Neural crest cell (in vitro differentiated cells): ENCODE measurements around the gene TTN. TPM values are rescaled to one million over a fixed set of nuclear protein-coding genes. Genes with fewer than 3 reads are reported as not detected.
"Not testable (repeated sequence)": the region's sequence is repeated elsewhere in the genome, so short reads cannot be mapped to it uniquely, and the experiment has no call there.

Experiments used
- DNase-seq: peaks from one replicate; pipeline ENCODE4 v3.0.0; 2021; ENCODE audit warnings: low read depth, mixed read lengths, low spot score
- H3K27ac Mint-ChIP-seq: one replicate; pipeline ENCODE4 v1.8.0; 2021; ENCODE audit warnings: mild to moderate bottlenecking, mixed read lengths; ENCODE audit not compliant: unreplicated experiment
- H3K27me3 Mint-ChIP-seq: 2 replicates; pipeline ENCODE4 v1.8.0; 2021; ENCODE audit warnings: low read depth, mild to moderate bottlenecking, mixed read lengths
- H3K36me3 Mint-ChIP-seq: 2 replicates; pipeline ENCODE4 v1.8.0; 2021; ENCODE audit warnings: low read depth, mild to moderate bottlenecking, mixed read lengths
- H3K4me1 Mint-ChIP-seq: 2 replicates; pipeline ENCODE4 v1.8.0; 2021; ENCODE audit warnings: mixed read lengths
- H3K4me3 Mint-ChIP-seq: one replicate; pipeline ENCODE4 v1.8.0; 2021; ENCODE audit warnings: mild to moderate bottlenecking, mixed read lengths
- H3K9me3 Mint-ChIP-seq: 2 replicates; pipeline ENCODE4 v1.8.0; 2021; ENCODE audit warnings: mixed read lengths
- CTCF ChIP-seq: fragments of 200-600 bp; sonication (generic); conservative IDR thresholded peaks from 2 replicates; pipeline ENCODE4 v1.5.0; 2021; ENCODE audit warnings: antibody characterized with exemption, mild to moderate bottlenecking
- total RNA-seq: library from RNA; stranded (reverse); gene quantifications from 2 replicates; pipeline ENCODE4 v1.2.1, GENCODE V29; 2021

TTN gene
- total RNA-seq, 1 donor from 2014 or later: under 0.01 TPM

GRCh38 chr2:178529194-178529593 lies 278.0 kb downstream of the TTN start:
- H3K4me3 Mint-ChIP-seq: no peak overlapping the region
- no peaks in the 10 kb centered on the region for H3K27me3 Mint-ChIP-seq
- H3K4me1 Mint-ChIP-seq: peaks cover 9% of the 10 kb centered on the region
- H3K9me3 Mint-ChIP-seq: peaks cover 5% of the 10 kb centered on the region
- H3K36me3 Mint-ChIP-seq: peaks cover 45% of the 10 kb centered on the region
- H3K27ac Mint-ChIP-seq: no peak overlapping the region
- TF ChIP-seq CTCF: no peak
- DNase-seq: no peak

GRCh38 chr2:178528647-178529046 lies 278.6 kb downstream of the TTN start:
- H3K27ac Mint-ChIP-seq: no peak overlapping the region
- TF ChIP-seq CTCF: no peak
- no peaks in the 10 kb centered on the region for H3K27me3 Mint-ChIP-seq
- H3K4me1 Mint-ChIP-seq: peaks cover 15% of the 10 kb centered on the region
- H3K9me3 Mint-ChIP-seq: no peaks in the 10 kb centered on the region
- DNase-seq: no peak
- peaks cover 40% of the 10 kb centered on the region for H3K36me3 Mint-ChIP-seq
- H3K4me3 Mint-ChIP-seq: no peak overlapping the region

GRCh38 chr2:178527592-178527991 lies 279.6 kb downstream of the TTN start:
- Mint-ChIP-seq H3K36me3 (peaks cover 37% of the 10 kb centered on the region), H3K27ac (no peak overlapping the region), H3K27me3 (no peaks in the 10 kb centered on the region), H3K4me3 (peak overlapping the region; percentile 41), H3K4me1 (peaks cover 25% of the 10 kb centered on the region), H3K9me3 (peaks cover 4% of the 10 kb centered on the region)
- DNase-seq: no peak
- TF ChIP-seq CTCF: no peak

- Mint-ChIP-seq H3K27me3 (no peaks in the 10 kb centered on the region), H3K36me3 (peaks cover 27% of the 10 kb centered on the region), H3K9me3 (peaks cover 11% of the 10 kb centered on the region), H3K4me1 (peaks cover 29% of the 10 kb centered on the region), H3K4me3 (no peak overlapping the region), H3K27ac (no peak overlapping the region)
- no peak for DNase-seq
- TF ChIP-seq CTCF: no peak
Measured at GRCh38 chr2:178526256-178526655, 281.0 kb downstream of the TTN start.

- H3K4me1 Mint-ChIP-seq: peaks cover 29% of the 10 kb centered on the region
- H3K9me3 Mint-ChIP-seq: peaks cover 13% of the 10 kb centered on the region
- H3K36me3 Mint-ChIP-seq: peaks cover 19% of the 10 kb centered on the region
- not testable (repeated sequence) for H3K27ac Mint-ChIP-seq, DNase-seq, H3K27me3 Mint-ChIP-seq
- peak overlapping the region; percentile 31 for H3K4me3 Mint-ChIP-seq
Measured at GRCh38 chr2:178525460-178525859, 281.8 kb downstream of the TTN start.

GRCh38 chr2:178525010-178525409 lies 282.2 kb downstream of the TTN start:
- not testable (repeated sequence) for H3K4me3 Mint-ChIP-seq, H3K27me3 Mint-ChIP-seq, DNase-seq, H3K27ac Mint-ChIP-seq
- peaks cover 13% of the 10 kb centered on the region for H3K9me3 Mint-ChIP-seq
- peaks cover 18% of the 10 kb centered on the region for H3K36me3 Mint-ChIP-seq
- peaks cover 29% of the 10 kb centered on the region for H3K4me1 Mint-ChIP-seq

- Mint-ChIP-seq H3K27ac (peak overlapping the region; percentile 99), H3K4me1 (peaks cover 29% of the 10 kb centered on the region), H3K27me3 (no peaks in the 10 kb centered on the region), H3K9me3 (peaks cover 13% of the 10 kb centered on the region), H3K4me3 (peak overlapping the region; percentile 99), H3K36me3 (peaks cover 14% of the 10 kb centered on the region)
- DNase-seq: no peak
- no peak for TF ChIP-seq CTCF
Measured at GRCh38 chr2:178523596-178524134, 283.6 kb downstream of the TTN start.
